Endothelial cell of umbilical vein (primary cell): Measurements from ENCODE around the gene MRC2.

Source experiments
- EZH2 ChIP-seq: IDR thresholded peaks from 2 replicates; pipeline ENCODE4 v1.6.1; 2012; ENCODE audit warnings: borderline replicate concordance, low read depth, mild to moderate bottlenecking, moderate library complexity, low read length, inconsistent platforms; ENCODE audit not compliant: severe bottlenecking
- FOS ChIP-seq: IDR thresholded peaks from 2 replicates; pipeline ENCODE4 v1.6.1; 2011; ENCODE audit warnings: mild to moderate bottlenecking, low read length, moderate library complexity, borderline replicate concordance; ENCODE audit not compliant: insufficient read depth
- GATA2 ChIP-seq: IDR thresholded peaks from 2 replicates; pipeline ENCODE4 v1.7.0; 2011; ENCODE audit warnings: low read depth, mild to moderate bottlenecking, moderate library complexity, mixed read lengths, low read length; ENCODE audit not compliant: insufficient read length, insufficient read depth
- JUN ChIP-seq: IDR thresholded peaks from 2 replicates; pipeline ENCODE4 v1.6.1; 2011; ENCODE audit warnings: borderline replicate concordance, low read depth; ENCODE audit not compliant: insufficient read length, insufficient read depth
- MYC ChIP-seq: IDR thresholded peaks from one replicate; pipeline ENCODE4 v1.6.1; 2011; ENCODE audit warnings: mild to moderate bottlenecking, low read depth, low read length
- POLR2A ChIP-seq: IDR thresholded peaks from 2 replicates; pipeline ENCODE4 v1.6.1; 2012; ENCODE audit warnings: low read depth, mild to moderate bottlenecking, control low read depth, low read length
- POLR2AphosphoS5 ChIP-seq: IDR thresholded peaks from 2 replicates; pipeline ENCODE4 v1.6.1; 2012; ENCODE audit warnings: low read depth, mild to moderate bottlenecking, control low read depth, low read length, moderate library complexity; ENCODE audit not compliant: insufficient read depth
- TF ChIP-seq, protein P1 (sequence below), 2 donors: IDR thresholded peaks; 1 replicate in 1 of 2; 2 replicates in 1 of 2; pipeline ENCODE4 v1.5.1; 2011; ENCODE audit warnings: low read length in 2 of 2, mild to moderate bottlenecking in 2 of 2, moderate library complexity in 2 of 2, control low read depth in 1 of 2, inconsistent platforms in 1 of 2, low read depth in 1 of 2; ENCODE audit not compliant: insufficient read depth in 1 of 2; ENCODE audit errors: extremely low read depth in 1 of 2
- TF ChIP-seq, protein P2 (sequence below): IDR thresholded peaks from 2 replicates; pipeline ENCODE4 v1.6.1; 2011; ENCODE audit not compliant: insufficient read depth, insufficient read length

DNA sequence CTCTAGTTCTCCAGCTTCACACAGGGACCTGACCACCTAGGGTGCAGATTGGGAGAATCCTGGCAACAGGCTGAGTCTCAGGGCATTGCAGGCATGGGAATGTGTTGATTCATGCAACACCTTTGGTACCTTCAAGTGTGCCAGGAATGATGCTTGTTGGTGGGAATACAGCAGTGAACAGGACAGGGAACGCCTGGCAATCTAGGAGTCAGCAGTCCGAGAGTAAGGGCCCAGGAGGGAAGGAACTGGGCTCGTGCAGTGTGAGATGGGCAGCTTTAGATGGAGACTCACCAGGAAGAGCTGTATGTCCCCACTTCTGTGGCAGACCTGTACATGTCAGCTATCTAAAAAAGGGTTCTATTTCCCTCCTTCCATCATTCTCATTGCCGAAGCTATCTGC lies 12.0 kb upstream of the MRC2 start:
- TF ChIP-seq POLR2A: no peak
- TF ChIP-seq, protein P1, sequence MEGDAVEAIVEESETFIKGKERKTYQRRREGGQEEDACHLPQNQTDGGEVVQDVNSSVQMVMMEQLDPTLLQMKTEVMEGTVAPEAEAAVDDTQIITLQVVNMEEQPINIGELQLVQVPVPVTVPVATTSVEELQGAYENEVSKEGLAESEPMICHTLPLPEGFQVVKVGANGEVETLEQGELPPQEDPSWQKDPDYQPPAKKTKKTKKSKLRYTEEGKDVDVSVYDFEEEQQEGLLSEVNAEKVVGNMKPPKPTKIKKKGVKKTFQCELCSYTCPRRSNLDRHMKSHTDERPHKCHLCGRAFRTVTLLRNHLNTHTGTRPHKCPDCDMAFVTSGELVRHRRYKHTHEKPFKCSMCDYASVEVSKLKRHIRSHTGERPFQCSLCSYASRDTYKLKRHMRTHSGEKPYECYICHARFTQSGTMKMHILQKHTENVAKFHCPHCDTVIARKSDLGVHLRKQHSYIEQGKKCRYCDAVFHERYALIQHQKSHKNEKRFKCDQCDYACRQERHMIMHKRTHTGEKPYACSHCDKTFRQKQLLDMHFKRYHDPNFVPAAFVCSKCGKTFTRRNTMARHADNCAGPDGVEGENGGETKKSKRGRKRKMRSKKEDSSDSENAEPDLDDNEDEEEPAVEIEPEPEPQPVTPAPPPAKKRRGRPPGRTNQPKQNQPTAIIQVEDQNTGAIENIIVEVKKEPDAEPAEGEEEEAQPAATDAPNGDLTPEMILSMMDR (IDR thresholded peaks at IDR 0.05; ENCODE audit: extremely low read depth in 1 of 2, insufficient read depth in 1 of 2, low read depth in 1 of 2, low read length in 2 of 2): no peak
- TF ChIP-seq, protein P2, sequence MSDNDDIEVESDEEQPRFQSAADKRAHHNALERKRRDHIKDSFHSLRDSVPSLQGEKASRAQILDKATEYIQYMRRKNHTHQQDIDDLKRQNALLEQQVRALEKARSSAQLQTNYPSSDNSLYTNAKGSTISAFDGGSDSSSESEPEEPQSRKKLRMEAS: no peak
- no peak for TF ChIP-seq EZH2
- TF ChIP-seq POLR2AphosphoS5: no peak
- no peak for TF ChIP-seq JUN
- TF ChIP-seq GATA2: no peak
- no peak for TF ChIP-seq FOS
- no peak for TF ChIP-seq MYC
